AG04449 (cell line): Measurements from ENCODE around the gene PPP3R2.

Experiments
- CTCF ChIA-PET: fragments of 350-600 bp; formaldehyde crosslinking; extraction: SDS; loops from one replicate; lab custom pipeline; 2021; ENCODE audit warnings: antibody characterized with exemption; lab: Yijun Ruan, JAX
- POLR2A ChIA-PET: fragments of 400-600, 350-600 bp; formaldehyde crosslinking; extraction: SDS; loops from one replicate; lab custom pipeline; 2020; ENCODE audit warnings: antibody characterized with exemption, inconsistent platforms; lab: Yijun Ruan, JAX
- DNase-seq: peaks from one replicate; pipeline ENCODE4 v3.0.0-alpha.2; 2010; ENCODE audit warnings: low read depth, low spot score
- H3K4me3 ChIP-seq: 2 replicates; pipeline ENCODE4 v1.5.1; 2011; ENCODE audit warnings: low read depth, mild to moderate bottlenecking, control low read depth, low read length
- CTCF ChIP-seq: IDR thresholded peaks from one replicate; pipeline ENCODE4 v1.5.1; 2011; ENCODE audit warnings: mild to moderate bottlenecking, moderate library complexity, low read length, control low read depth, inconsistent platforms; ENCODE audit not compliant: insufficient read depth; ENCODE audit errors: missing control alignments

The PPP3R2 gene

GRCh38 chr9:101620452-101620851, 25.7 kb upstream of the PPP3R2 start:
- DNase-seq = no peak
- ChIA-PET POLR2A (no interaction called here), CTCF (no interaction called here)
- TF ChIP-seq CTCF = no peak
- H3K4me3 ChIP-seq = no peak overlapping the region

GRCh38 chr9:101618698-101619097, 23.9 kb upstream of the PPP3R2 start:
- CTCF ChIA-PET = no interaction called here
- POLR2A ChIA-PET = no interaction called here
- no peak for TF ChIP-seq CTCF
- H3K4me3 ChIP-seq = no peak overlapping the region
- DNase-seq = no peak

DNA sequence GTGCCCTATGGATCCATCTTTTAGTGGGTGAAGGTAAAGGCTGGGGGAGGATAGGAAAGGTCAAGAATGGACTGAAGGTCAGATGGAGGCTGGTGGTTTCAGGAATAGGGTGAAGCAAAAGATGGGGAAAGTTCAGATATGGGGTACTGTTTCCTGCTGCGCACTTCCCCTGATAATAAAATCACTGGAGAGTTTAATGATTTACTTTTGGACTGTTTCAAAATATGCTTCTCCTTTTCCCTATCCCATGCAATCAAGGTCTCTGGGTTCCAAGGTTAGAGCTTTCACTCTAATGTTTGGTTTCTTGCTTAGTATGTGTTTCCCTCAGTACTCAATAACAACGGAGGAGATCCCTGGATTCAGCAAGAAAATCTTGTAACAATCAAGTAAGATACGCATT, 10.8 kb upstream of the PPP3R2 start:
- POLR2A ChIA-PET = no interaction called here
- CTCF ChIA-PET = no interaction called here
- H3K4me3 ChIP-seq = no peak overlapping the region
- no peak for TF ChIP-seq CTCF
- no peak for DNase-seq

GRCh38 chr9:101604296-101604695, 9.5 kb upstream of the PPP3R2 start:
- DNase-seq = no peak
- ChIA-PET POLR2A (no interaction called here), CTCF (no interaction called here)
- no peak overlapping the region for H3K4me3 ChIP-seq
- no peak for TF ChIP-seq CTCF

DNA sequence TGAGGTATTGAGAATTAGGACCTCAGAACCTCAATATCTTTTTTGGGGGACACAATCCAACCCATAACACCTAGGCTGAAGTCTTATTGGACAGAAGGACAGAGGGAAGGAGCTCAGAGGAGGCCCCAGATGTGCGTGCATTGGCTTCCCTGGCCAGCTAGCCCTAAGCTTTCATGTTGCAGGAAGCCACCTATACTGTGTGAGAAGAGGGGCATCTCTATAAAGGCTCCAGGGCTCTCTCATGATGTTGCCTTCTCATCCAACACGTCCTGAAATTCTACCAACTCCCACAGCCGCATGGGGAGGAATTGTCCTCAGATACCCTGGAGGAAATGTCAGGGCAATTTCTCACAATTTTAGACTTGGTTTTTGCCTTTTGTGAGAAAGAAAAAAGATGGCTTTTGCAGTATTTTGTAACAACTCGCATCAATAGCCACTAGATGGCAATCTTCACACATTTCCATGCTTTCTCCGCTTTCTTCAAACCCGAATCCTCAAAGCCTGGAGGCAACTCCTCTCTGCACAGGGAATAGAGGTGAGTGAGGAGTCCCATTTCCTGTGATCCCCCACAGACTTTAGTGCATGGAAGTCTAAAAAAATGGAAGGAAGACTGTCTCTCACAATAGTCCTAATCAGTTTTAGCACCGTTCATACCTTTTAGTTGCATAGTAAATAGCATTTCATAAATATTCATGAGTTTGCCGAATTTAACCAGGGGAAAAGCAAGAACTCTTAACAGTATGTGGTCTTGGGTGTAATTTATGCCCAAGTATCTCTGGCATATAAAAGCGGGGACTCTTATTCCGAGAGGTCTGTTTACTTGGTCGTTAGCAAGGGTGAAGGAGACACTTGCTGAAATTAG, 7.4 kb upstream of the PPP3R2 start:
- ChIA-PET CTCF (interaction anchor here (0.6 to 1.6 kb wide), 5 partner anchors 8 to 126 kb away, joined by 3 to 5 read pairs (median 4); no protein-coding TSS in a partner anchor), POLR2A (no interaction called here)
- DNase-seq = no peak
- peak; percentile 52 for TF ChIP-seq CTCF
- no peak overlapping the region for H3K4me3 ChIP-seq

DNA sequence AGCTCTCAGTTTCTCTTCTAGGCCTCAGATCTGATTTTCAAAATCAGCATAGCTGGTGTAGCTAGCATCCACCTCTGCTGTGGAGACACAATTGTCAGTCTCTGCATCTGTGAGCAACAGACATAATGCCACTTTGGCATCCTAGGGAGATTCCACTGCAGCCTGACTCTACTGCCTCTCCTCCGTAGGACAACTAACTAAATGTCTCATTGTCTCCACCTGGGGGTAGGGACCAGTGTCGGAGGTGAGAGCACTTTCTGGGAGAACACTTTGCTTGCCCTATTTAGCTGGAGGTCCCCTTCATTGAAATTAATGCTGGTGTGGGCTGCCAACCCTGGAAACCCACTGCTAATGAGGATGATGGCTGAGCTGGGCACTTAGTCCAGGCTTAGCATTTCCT, 1.4 kb downstream of the PPP3R2 start:
- TF ChIP-seq CTCF = no peak
- H3K4me3 ChIP-seq = no peak overlapping the region
- ChIA-PET POLR2A (no interaction called here), CTCF (interaction anchor here (1.6 kb wide), 1 partner anchor 10 kb away, joined by 5 read pairs; no protein-coding TSS in a partner anchor)
- DNase-seq = no peak
